ENCODE results near the gene CGB3.
A peak's percentile ranks its signal among the peaks of the same experiment; 100 is the strongest.

CGB3 gene

DNA sequence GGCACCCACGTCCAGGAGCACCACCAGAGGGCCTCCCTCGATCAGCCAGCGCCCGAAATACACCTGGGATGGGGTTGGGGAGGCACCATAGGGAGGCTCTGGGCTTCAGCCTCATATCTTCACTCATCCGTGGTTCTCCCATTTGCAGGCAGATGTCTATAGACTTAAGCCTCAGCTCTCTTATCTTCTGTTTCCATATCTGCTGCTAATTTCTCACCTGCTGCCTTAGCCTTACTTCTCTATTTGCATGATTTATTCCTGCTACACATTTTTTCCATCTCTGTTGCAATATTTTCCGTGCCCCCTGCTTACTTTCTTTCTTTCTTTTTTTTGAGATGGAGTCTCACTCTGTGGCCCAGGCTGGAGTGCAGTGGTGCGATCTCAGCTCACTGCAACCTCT is 36.8 kb downstream of the CGB3 start:
- peaks cover 60% of the 10 kb centered on the region for H3K36me3 ChIP-seq (ENCODE audit: low read depth)
- no peaks in the 10 kb centered on the region for H3K4me1 ChIP-seq (ENCODE audit: insufficient read depth, poor library complexity, severe bottlenecking)
- no peak for DNase-seq (ENCODE audit: low spot score)
- no peak overlapping the region for H3K4me3 ChIP-seq (ENCODE audit: severe bottlenecking)
- no peak overlapping the region for H3K27ac ChIP-seq (ENCODE audit: poor library complexity, severe bottlenecking)
- TF ChIP-seq, protein P1, sequence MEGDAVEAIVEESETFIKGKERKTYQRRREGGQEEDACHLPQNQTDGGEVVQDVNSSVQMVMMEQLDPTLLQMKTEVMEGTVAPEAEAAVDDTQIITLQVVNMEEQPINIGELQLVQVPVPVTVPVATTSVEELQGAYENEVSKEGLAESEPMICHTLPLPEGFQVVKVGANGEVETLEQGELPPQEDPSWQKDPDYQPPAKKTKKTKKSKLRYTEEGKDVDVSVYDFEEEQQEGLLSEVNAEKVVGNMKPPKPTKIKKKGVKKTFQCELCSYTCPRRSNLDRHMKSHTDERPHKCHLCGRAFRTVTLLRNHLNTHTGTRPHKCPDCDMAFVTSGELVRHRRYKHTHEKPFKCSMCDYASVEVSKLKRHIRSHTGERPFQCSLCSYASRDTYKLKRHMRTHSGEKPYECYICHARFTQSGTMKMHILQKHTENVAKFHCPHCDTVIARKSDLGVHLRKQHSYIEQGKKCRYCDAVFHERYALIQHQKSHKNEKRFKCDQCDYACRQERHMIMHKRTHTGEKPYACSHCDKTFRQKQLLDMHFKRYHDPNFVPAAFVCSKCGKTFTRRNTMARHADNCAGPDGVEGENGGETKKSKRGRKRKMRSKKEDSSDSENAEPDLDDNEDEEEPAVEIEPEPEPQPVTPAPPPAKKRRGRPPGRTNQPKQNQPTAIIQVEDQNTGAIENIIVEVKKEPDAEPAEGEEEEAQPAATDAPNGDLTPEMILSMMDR (IDR thresholded peaks at IDR 0.05; ENCODE audit: poor library complexity, severe bottlenecking) = no peak
- no peaks in the 10 kb centered on the region for H3K9me3 ChIP-seq (ENCODE audit: severe bottlenecking)
- H3K27me3 ChIP-seq (ENCODE audit: insufficient read depth, poor library complexity, severe bottlenecking) = no peaks in the 10 kb centered on the region
- no peak for ATAC-seq (ENCODE audit: low read depth)

DNA sequence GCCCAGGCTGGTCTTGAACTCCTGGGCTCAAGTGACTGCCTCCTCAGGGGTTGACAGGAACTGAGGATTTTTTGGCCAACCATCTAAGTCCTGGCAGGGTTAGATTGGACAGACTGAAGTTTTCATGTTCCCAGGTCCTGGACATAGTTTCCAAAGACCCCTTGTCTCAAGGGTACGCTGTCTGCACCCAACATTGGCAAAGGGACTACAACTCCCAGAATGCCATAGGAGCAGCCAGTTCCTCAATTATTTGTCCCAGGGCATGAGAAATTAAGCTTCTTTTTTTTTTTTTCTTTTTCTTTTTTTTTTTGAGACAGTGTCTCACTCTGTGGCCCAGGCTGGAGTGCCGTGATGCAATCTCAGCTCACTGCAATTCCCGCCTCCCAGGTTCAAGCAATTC is 37.9 kb downstream of the CGB3 start:
- DNase-seq (ENCODE audit: low spot score) (no peak), ATAC-seq (ENCODE audit: low read depth) (no peak)
- H3K36me3 ChIP-seq (ENCODE audit: low read depth) = peaks cover 60% of the 10 kb centered on the region
- H3K27me3 ChIP-seq (ENCODE audit: insufficient read depth, poor library complexity, severe bottlenecking) = no peaks in the 10 kb centered on the region
- no peak overlapping the region for H3K27ac ChIP-seq (ENCODE audit: poor library complexity, severe bottlenecking)
- H3K4me3 ChIP-seq (ENCODE audit: severe bottlenecking) = no peak overlapping the region
- H3K4me1 ChIP-seq (ENCODE audit: insufficient read depth, poor library complexity, severe bottlenecking) = no peaks in the 10 kb centered on the region
- no peaks in the 10 kb centered on the region for H3K9me3 ChIP-seq (ENCODE audit: severe bottlenecking)
- TF ChIP-seq, protein P1 (IDR thresholded peaks at IDR 0.05; ENCODE audit: poor library complexity, severe bottlenecking) = no peak

DNA sequence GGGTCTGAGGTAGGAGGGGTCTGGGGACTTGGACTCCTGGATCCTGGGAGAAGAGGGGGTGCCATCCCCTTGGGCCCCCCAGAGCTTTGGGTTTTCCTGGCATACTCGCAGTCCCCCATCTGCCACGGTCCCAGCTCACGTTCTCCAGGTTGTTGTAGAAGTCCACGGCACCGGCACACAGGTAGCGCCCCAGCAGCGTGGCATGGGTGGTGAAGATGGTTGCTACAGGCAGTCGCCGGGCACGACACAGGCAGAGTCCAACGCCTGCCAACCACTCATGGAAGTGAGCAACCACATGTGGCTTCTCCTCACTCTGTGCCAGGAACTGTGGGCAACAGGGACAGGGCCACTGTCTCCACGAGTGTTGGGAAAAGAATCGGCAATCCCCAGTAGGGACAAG is 38.4 kb downstream of the CGB3 start:
- DNase-seq (ENCODE audit: low spot score) = no peak
- TF ChIP-seq, protein P1 (IDR thresholded peaks at IDR 0.05; ENCODE audit: poor library complexity, severe bottlenecking) = no peak
- peaks cover 57% of the 10 kb centered on the region for H3K36me3 ChIP-seq (ENCODE audit: low read depth)

DNA sequence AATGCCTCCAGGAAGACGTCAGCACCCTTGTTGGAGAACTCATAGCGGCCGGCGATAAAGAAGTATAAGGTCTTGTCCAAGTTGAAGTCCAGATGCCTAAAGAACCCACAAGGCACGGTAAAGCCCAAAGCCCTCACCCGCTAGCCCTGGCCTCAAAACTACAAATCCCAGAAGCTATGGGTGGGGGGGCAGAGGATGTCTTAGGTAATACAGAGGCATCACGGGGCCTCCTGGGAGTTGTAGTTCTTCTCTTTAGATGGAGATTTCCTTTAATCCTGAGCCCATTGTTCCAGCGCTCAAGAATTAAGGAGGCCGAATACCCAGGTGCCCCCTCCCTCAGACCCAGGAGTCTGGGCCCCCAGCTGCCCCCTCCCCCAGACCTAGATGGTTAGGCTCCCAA is 41.9 kb downstream of the CGB3 start:
- Histone ChIP-seq H3K4me3 (ENCODE audit: severe bottlenecking) (no peak overlapping the region), H3K36me3 (ENCODE audit: low read depth) (peaks cover 49% of the 10 kb centered on the region), H3K4me1 (ENCODE audit: insufficient read depth, poor library complexity, severe bottlenecking) (peaks cover 18% of the 10 kb centered on the region), H3K27ac (ENCODE audit: poor library complexity, severe bottlenecking) (no peak overlapping the region), H3K27me3 (ENCODE audit: insufficient read depth, poor library complexity, severe bottlenecking) (no peaks in the 10 kb centered on the region), H3K9me3 (ENCODE audit: severe bottlenecking) (no peaks in the 10 kb centered on the region)
- DNase-seq (ENCODE audit: low spot score) (no peak), ATAC-seq (ENCODE audit: low read depth) (no peak)
- TF ChIP-seq, protein P1 (IDR thresholded peaks at IDR 0.05; ENCODE audit: poor library complexity, severe bottlenecking) = no peak

More for the DNA sequence above, 38.4 kb downstream of the CGB3 start:
- H3K27me3 ChIP-seq (ENCODE audit: insufficient read depth, poor library complexity, severe bottlenecking) = no peaks in the 10 kb centered on the region
- ATAC-seq (ENCODE audit: low read depth) = no peak
- H3K4me3 ChIP-seq (ENCODE audit: severe bottlenecking) = no peak overlapping the region
- no peaks in the 10 kb centered on the region for H3K4me1 ChIP-seq (ENCODE audit: insufficient read depth, poor library complexity, severe bottlenecking)
- no peaks in the 10 kb centered on the region for H3K9me3 ChIP-seq (ENCODE audit: severe bottlenecking)
- H3K27ac ChIP-seq (ENCODE audit: poor library complexity, severe bottlenecking) = no peak overlapping the region

DNA sequence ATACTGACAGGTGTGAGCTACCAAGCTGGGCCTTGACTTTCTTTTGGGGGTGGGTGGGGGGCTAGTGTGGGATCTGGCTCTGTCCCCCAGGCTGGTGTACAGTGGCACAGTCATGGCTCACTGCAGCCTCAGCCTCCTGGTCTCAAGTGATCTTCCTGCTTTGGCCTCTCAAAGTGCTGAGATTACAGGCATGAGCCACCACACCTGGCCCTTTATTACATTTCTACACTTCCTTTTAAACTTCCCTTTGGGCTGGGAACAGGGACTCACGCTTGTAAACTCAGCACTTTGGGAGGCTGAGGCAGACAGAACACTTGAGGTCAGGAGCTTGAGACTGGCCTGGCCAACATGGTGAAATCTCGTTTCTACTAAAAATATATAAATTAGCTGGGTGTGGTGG is 47.1 kb downstream of the CGB3 start:
- H3K4me1 ChIP-seq (ENCODE audit: insufficient read depth, poor library complexity, severe bottlenecking) = peaks cover 20% of the 10 kb centered on the region
- H3K9me3 ChIP-seq (ENCODE audit: severe bottlenecking) = no peaks in the 10 kb centered on the region
- ATAC-seq (ENCODE audit: low read depth) (no peak), DNase-seq (ENCODE audit: low spot score) (no peak)
- TF ChIP-seq, protein P1 (IDR thresholded peaks at IDR 0.05; ENCODE audit: poor library complexity, severe bottlenecking) = no peak
- H3K27me3 ChIP-seq (ENCODE audit: insufficient read depth, poor library complexity, severe bottlenecking) = no peaks in the 10 kb centered on the region
- H3K4me3 ChIP-seq (ENCODE audit: severe bottlenecking) = no peak overlapping the region
- H3K36me3 ChIP-seq (ENCODE audit: low read depth) = peaks cover 51% of the 10 kb centered on the region
- H3K27ac ChIP-seq (ENCODE audit: poor library complexity, severe bottlenecking) = peak overlapping the region; percentile 30

Data from RWPE2 (cell line).